Liver (tissue), 9 donors: ENCODE measurements around the gene RANBP3. TPM values are rescaled to one million over a fixed set of nuclear protein-coding genes. Genes with fewer than 3 reads are reported as not detected.

ENCODE experiments used
- DNase-seq: peaks from one replicate; pipeline ENCODE4 v3.0.0-alpha.2; 2017; ENCODE audit warnings: low spot score
- H3K27ac ChIP-seq, 2 donors: one replicate each; pipeline ENCODE4 v1.7.0; 2013; ENCODE audit warnings: inconsistent platforms in 2 of 2, low read length in 2 of 2, control low read depth in 1 of 2, low read depth in 1 of 2, mild to moderate bottlenecking in 1 of 2
- H3K27me3 ChIP-seq, 4 donors: one replicate each; pipeline versions ENCODE4 v1.6.1 to v1.7.0; 2013; ENCODE audit warnings: low read length in 3 of 4, inconsistent platforms in 1 of 4, mild to moderate bottlenecking in 1 of 4, moderate library complexity in 1 of 4; ENCODE audit not compliant: control insufficient read depth in 4 of 4, insufficient read depth in 4 of 4
- H3K36me3 ChIP-seq, 4 donors: one replicate each; pipeline versions ENCODE4 v1.6.1 to v1.7.0; 2013; ENCODE audit warnings: low read length in 3 of 4, mild to moderate bottlenecking in 3 of 4, low read depth in 1 of 4, moderate library complexity in 1 of 4; ENCODE audit not compliant: control insufficient read depth in 4 of 4, insufficient read depth in 3 of 4
- H3K4me1 ChIP-seq, 4 donors: one replicate each; pipeline versions ENCODE4 v1.6.1 to v1.7.0; 2013; ENCODE audit warnings: low read length in 3 of 4, mild to moderate bottlenecking in 3 of 4, moderate library complexity in 1 of 4; ENCODE audit not compliant: control insufficient read depth in 4 of 4, insufficient read depth in 4 of 4
- H3K4me3 ChIP-seq, 3 donors: one replicate each; pipeline versions ENCODE4 v1.6.1 to v1.7.0; 2013; ENCODE audit warnings: low read length in 3 of 3, control low read depth in 1 of 3, low read depth in 1 of 3, mild to moderate bottlenecking in 1 of 3
- H3K9ac ChIP-seq, 2 donors: one replicate each; pipeline ENCODE4 v1.7.0; 2013; ENCODE audit warnings: low read length in 2 of 2, mild to moderate bottlenecking in 2 of 2, moderate library complexity in 2 of 2, control low read depth in 1 of 2, low read depth in 1 of 2
- H3K9me3 ChIP-seq, 4 donors: one replicate each; pipeline versions ENCODE4 v1.6.1 to v1.7.0; 2013; ENCODE audit warnings: low read length in 3 of 4; ENCODE audit not compliant: control insufficient read depth in 4 of 4
- ATF3 ChIP-seq: IDR thresholded peaks from 2 replicates; pipeline ENCODE4 v1.6.1; 2016; ENCODE audit warnings: antibody characterized with exemption
- CTCF ChIP-seq: fragments of 150-350 bp; IDR thresholded peaks from 2 replicates; pipeline ENCODE4 v1.5.1; 2017; ENCODE audit warnings: improper control_type of control experiment, low read depth, low read length; ENCODE audit not compliant: missing input control
- FOXA1 ChIP-seq: IDR thresholded peaks from 2 replicates; pipeline ENCODE4 v1.6.1; 2016; ENCODE audit warnings: antibody characterized with exemption
- FOXA2 ChIP-seq: IDR thresholded peaks from 2 replicates; pipeline ENCODE4 v1.6.1; 2016; ENCODE audit warnings: antibody characterized with exemption
- GABPA ChIP-seq, 2 donors: IDR thresholded peaks in 1 of 2; conservative IDR thresholded peaks in 1 of 2; 2 replicates each; pipeline ENCODE4 v1.6.1; 2016; ENCODE audit warnings: antibody characterized with exemption in 2 of 2, mild to moderate bottlenecking in 1 of 2, moderate library complexity in 1 of 2
- HNF4A ChIP-seq, 2 donors: conservative IDR thresholded peaks; 2 replicates each; pipeline ENCODE4 v1.6.1; 2016; ENCODE audit warnings: antibody characterized with exemption in 2 of 2, mild to moderate bottlenecking in 2 of 2
- HNF4G ChIP-seq: IDR thresholded peaks from 2 replicates; pipeline ENCODE4 v1.6.1; 2016; ENCODE audit warnings: antibody characterized with exemption
- JUND ChIP-seq, 2 donors: IDR thresholded peaks; 2 replicates each; pipeline ENCODE4 v1.6.1; 2016; ENCODE audit warnings: antibody characterized with exemption in 2 of 2
- MAX ChIP-seq: IDR thresholded peaks from 2 replicates; pipeline ENCODE4 v1.6.1; 2016; ENCODE audit warnings: antibody characterized with exemption
- RAD21 ChIP-seq, 2 donors: IDR thresholded peaks; 2 replicates each; pipeline ENCODE4 v1.6.1; 2016; ENCODE audit warnings: antibody characterized with exemption in 2 of 2, mild to moderate bottlenecking in 2 of 2
- RXRA ChIP-seq, 2 donors: IDR thresholded peaks; 2 replicates each; pipeline ENCODE4 v1.6.1; 2017 to 2018; ENCODE audit warnings: antibody characterized with exemption in 2 of 2, mild to moderate bottlenecking in 1 of 2
- SP1 ChIP-seq: IDR thresholded peaks from 2 replicates; pipeline ENCODE4 v1.6.1; 2018; ENCODE audit warnings: antibody characterized with exemption, mild to moderate bottlenecking
- YY1 ChIP-seq: IDR thresholded peaks from 2 replicates; pipeline ENCODE4 v1.6.1; 2016; ENCODE audit warnings: antibody characterized with exemption, mild to moderate bottlenecking
- ZBTB33 ChIP-seq: IDR thresholded peaks from 2 replicates; pipeline ENCODE4 v1.6.1; 2016; ENCODE audit warnings: antibody characterized with exemption
- WGBS: extraction: QIAGEN DNeasy Blood & Tissue Kit; methylation state at CpG from one replicate; pipeline ENCODE4 v1.1.7; 2013; 5-methylcytosine and 5-hydroxymethylcytosine counted together
- polyA plus RNA-seq, 2 donors: library from polyadenylated mRNA; stranded (reverse) in 1 of 2; unstranded in 1 of 2; fragments of 200-250 nt in 1 of 2; fragments of >200 nt in 1 of 2; fragmentation: Nextera tagmentation in 1 of 2; extraction: Ambion mirVana in 1 of 2; gene quantifications; one replicate each; pipeline versions ENCODE4 v1.2.1 to v1.2.3, GENCODE V29; 2013 to 2015
- total RNA-seq, 2 donors: library from RNA; depleted of rRNA; stranded (reverse); fragments of >200 nt; gene quantifications; one replicate each; pipeline ENCODE4 v1.2.3, GENCODE V29; 2014
- TF ChIP-seq, protein P1 (sequence below): IDR thresholded peaks from 2 replicates; pipeline ENCODE4 v1.6.1; 2016; ENCODE audit warnings: antibody characterized with exemption, mild to moderate bottlenecking
- donor health status: healthy.
- donor health status: healthy.
- donor health status: healthy.
- donor health status: healthy.
- donor health status: healthy.

Gene RANBP3
- total and polyA plus RNA-seq, 4 donors = 10.0 to 23.3 (median 20.7) TPM

- no peak overlapping the region for H3K9ac ChIP-seq
- WGBS = 87% methylated on average over 10 of the region's 10 CpGs
- DNase-seq = no peak
- no peak overlapping the region for H3K27ac ChIP-seq
- no peak overlapping the region for H3K4me3 ChIP-seq
- no peak for TF ChIP-seq ZBTB33
- no peak for TF ChIP-seq YY1
- no peak for TF ChIP-seq RXRA (IDR thresholded peaks at IDR 0.05)
- TF ChIP-seq CTCF = no peak
- no peak for TF ChIP-seq FOXA2
- TF ChIP-seq JUND (IDR thresholded peaks at IDR 0.05) = no peak
- no peak for TF ChIP-seq MAX
- TF ChIP-seq, protein P1, sequence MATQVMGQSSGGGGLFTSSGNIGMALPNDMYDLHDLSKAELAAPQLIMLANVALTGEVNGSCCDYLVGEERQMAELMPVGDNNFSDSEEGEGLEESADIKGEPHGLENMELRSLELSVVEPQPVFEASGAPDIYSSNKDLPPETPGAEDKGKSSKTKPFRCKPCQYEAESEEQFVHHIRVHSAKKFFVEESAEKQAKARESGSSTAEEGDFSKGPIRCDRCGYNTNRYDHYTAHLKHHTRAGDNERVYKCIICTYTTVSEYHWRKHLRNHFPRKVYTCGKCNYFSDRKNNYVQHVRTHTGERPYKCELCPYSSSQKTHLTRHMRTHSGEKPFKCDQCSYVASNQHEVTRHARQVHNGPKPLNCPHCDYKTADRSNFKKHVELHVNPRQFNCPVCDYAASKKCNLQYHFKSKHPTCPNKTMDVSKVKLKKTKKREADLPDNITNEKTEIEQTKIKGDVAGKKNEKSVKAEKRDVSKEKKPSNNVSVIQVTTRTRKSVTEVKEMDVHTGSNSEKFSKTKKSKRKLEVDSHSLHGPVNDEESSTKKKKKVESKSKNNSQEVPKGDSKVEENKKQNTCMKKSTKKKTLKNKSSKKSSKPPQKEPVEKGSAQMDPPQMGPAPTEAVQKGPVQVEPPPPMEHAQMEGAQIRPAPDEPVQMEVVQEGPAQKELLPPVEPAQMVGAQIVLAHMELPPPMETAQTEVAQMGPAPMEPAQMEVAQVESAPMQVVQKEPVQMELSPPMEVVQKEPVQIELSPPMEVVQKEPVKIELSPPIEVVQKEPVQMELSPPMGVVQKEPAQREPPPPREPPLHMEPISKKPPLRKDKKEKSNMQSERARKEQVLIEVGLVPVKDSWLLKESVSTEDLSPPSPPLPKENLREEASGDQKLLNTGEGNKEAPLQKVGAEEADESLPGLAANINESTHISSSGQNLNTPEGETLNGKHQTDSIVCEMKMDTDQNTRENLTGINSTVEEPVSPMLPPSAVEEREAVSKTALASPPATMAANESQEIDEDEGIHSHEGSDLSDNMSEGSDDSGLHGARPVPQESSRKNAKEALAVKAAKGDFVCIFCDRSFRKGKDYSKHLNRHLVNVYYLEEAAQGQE = no peak
- TF ChIP-seq HNF4A (conservative IDR thresholded peaks at IDR 0.05) = no peak
- TF ChIP-seq ATF3 = no peak
- TF ChIP-seq SP1 = no peak
- no peak for TF ChIP-seq GABPA (IDR thresholded peaks at IDR 0.05 in 1 of 2, conservative IDR thresholded peaks at IDR 0.05 in 1 of 2)
- no peak for TF ChIP-seq RAD21 (IDR thresholded peaks at IDR 0.05)
- TF ChIP-seq FOXA1 = no peak
- no peaks in the 10 kb centered on the region for H3K9me3 ChIP-seq
- H3K4me1 ChIP-seq = peaks cover 6 to 29% (median 26%) of the 10 kb centered on the region in 4 donors
- H3K27me3 ChIP-seq = no peaks in the 10 kb centered on the region
- H3K36me3 ChIP-seq = peaks cover 3 to 20% (median 7%) of the 10 kb centered on the region in 4 donors
These were observed 40.4 kb downstream of the RANBP3 start for GRCh38 chr19:5937550-5937949.

DNA sequence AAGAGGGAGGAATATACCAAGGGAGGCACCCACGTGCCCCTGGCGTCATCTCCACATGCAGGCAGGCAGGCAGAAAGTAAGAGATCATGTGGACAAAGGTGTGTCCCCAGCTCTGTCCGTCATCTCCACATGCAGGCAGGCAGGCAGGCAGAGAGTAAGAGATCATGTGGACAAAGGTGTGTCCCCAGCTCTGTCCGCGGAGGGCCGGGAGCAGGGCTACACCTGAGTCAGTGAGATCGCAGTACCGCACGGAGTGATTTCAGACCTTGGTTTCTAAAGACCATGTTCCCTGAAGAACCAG, 41.7 kb downstream of the RANBP3 start:
- 55% methylated on average over 9 of the region's 9 CpGs for WGBS
- H3K27me3 ChIP-seq = no peaks in the 10 kb centered on the region
- H3K9me3 ChIP-seq = no peaks in the 10 kb centered on the region
- TF ChIP-seq SP1 (no peak), FOXA2 (no peak), HNF4G (no peak), ATF3 (no peak), ZBTB33 (no peak), HNF4A (conservative IDR thresholded peaks at IDR 0.05) (no peak), YY1 (no peak), CTCF (no peak), RXRA (IDR thresholded peaks at IDR 0.05) (no peak), JUND (IDR thresholded peaks at IDR 0.05) (no peak), FOXA1 (no peak)
- peaks cover 3 to 23% (median 8%) of the 10 kb centered on the region in 4 donors for H3K36me3 ChIP-seq
- peak overlapping the region in 1 of 2 donors; percentile 20 for H3K9ac ChIP-seq
- peaks cover 6 to 23% (median 17%) of the 10 kb centered on the region in 4 donors for H3K4me1 ChIP-seq
- no peak for DNase-seq
- H3K27ac ChIP-seq = peak overlapping the region; percentile 25 to 81
- no peak overlapping the region for H3K4me3 ChIP-seq
